GM19239 (cell line): Measurements from ENCODE around the gene CCNG2.
A peak's percentile ranks its signal among the peaks of the same experiment; 100 is the strongest.

Experiments used
- DNase-seq: peaks from one replicate; pipeline ENCODE4 v3.0.0; 2011; ENCODE audit warnings: low spot score; ENCODE audit not compliant: insufficient read length
- FAIRE-seq: peaks from 2 replicates; lab custom pipeline; 2011; peaks lifted over from hg19 to GRCh38; lab: Jason Lieb, UNC

CCNG2 gene

DNA sequence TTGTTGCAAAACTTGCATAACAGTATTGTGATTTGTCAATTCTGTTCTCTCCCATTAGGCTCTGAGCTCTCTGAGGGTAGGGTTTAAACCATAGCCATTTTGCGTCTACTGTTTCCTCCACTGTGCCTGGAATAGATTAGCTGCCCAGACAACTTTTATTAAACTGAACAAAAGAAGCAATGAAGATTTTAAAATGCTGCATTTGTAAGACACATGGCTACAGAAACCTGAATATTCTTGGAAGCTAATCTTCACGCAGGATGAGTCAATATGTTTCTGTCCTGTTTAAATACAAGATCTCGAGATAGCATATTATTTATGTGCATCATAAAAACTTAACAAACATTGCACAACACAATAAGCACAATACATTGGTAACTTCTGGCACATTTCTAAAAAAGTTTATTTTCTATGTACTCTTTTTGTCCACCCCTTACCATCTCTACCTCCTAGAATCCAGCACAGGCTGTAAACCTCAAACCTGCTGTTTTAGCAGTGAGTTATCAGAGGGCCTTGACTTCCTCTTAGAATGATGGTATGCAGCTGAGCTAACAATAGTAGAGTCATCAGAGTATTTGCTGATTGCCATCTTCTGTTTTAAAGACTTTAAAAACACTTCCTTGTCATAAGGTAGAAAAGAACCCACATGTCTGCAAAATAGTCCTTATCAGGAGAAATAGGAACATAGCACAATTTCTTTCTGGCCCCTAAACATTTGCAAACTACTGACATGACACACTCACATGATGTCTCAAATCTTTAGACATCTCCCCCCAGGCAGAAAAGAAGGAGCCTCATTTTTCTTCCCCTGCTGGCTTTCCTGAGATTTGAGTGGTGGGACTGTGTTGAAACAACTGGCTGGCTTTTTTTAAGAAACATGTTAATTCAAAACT, 10.6 kb upstream of the CCNG2 start:
- FAIRE-seq, result no peak
- no peak for DNase-seq

GRCh38 chr4:77147079-77147782, 9.8 kb upstream of the CCNG2 start:
- FAIRE-seq (no peak), DNase-seq (no peak)

GRCh38 chr4:77148078-77148477, 8.9 kb upstream of the CCNG2 start:
- FAIRE-seq (no peak), DNase-seq (no peak)

- no peak for DNase-seq
- no peak for FAIRE-seq
Measured at GRCh38 chr4:77149789-77150188, 7.2 kb upstream of the CCNG2 start.

DNA sequence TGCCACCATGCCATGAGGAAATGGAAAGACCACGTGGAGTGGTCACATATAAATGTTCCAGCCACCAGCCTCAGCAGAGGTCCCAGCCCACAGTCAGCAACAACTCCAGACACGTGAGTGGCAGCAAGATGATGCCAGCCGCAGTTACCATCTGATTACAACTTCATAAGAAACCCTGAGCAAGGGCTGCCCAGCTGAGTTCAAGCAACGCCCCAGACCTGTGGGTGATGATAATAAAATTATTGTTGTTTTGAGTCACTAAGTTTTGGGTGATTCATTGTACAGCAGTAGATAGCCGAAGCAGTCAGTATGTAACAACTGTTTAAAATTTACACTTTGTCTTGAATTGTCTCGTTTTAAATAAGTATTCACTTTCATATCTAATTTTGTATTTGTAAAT, 5.8 kb upstream of the CCNG2 start:
- DNase-seq (no peak), FAIRE-seq (no peak)

- DNase-seq, result no peak
- FAIRE-seq, result no peak
Measured at GRCh38 chr4:77152421-77152820, 4.6 kb upstream of the CCNG2 start.

DNA sequence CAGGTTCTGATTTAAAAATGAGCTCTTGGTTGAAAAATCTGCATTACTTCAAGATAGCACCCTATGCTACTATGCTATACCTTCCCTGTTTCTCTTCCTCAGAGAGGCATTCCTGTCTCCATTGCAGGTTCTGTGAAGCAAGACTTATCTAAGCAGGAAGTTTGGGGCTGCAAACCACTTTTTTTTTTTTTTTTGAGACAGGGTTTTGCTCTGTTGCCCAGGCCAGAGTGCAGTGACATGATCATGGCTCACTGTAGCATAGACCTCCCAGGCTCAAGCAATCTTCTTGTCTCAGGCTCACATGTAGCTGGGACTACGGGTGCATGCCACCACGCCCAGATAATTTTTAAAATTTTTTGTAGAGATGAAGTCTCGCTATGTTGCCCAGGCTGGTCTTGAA, 4.0 kb upstream of the CCNG2 start:
- FAIRE-seq (no peak), DNase-seq (no peak)

- DNase-seq (no peak), FAIRE-seq (peak; percentile 93)
Measured at GRCh38 chr4:77154065-77154464, 2.9 kb upstream of the CCNG2 start.

- no peak for FAIRE-seq
- DNase-seq, result no peak
Measured at GRCh38 chr4:77154761-77155499, 2.1 kb upstream of the CCNG2 start.

DNA sequence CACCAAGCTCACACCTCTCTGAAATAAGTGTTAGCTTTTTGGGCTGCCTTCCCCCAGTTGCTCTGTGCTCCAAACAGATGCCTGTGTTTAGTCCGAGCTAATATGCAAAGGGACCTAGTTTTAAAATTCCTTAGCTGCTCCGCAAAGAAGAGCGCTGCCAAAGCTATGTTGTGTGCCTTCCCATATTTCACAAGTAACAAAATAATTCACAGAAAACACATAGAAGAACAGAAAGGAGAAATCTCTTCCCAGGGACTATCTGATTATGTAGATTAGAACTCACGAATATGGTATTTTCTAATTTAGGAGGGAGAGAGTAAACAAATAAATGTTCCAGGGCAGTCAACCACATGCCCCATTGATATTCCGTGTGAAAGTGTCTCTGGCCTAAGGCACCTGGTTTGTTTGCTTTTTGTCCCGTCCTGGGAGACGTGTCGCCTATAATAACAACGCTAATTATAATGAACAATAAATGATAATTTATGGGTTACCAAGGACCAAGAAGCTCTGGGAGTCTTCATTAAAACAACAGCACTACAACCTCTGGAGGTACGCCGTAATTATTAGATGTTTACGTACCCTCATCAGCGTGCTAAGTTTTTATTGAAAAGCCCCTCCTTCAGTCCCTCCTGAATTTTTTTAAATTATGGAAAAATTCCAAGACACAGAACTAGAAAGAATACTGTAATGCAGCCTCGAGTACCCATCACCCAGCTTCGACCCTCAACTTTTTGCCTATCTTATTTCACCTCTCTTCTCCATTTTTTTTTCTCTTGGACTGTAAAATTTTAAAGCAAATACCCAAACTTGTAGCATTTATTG, 1.2 kb upstream of the CCNG2 start:
- peak; percentile 57 for FAIRE-seq
- DNase-seq, result no peak

- DNase-seq (peak; percentile 87), FAIRE-seq (peak; percentile 100)
Measured at GRCh38 chr4:77156533-77156911, 485 bp upstream of the CCNG2 start.

DNA sequence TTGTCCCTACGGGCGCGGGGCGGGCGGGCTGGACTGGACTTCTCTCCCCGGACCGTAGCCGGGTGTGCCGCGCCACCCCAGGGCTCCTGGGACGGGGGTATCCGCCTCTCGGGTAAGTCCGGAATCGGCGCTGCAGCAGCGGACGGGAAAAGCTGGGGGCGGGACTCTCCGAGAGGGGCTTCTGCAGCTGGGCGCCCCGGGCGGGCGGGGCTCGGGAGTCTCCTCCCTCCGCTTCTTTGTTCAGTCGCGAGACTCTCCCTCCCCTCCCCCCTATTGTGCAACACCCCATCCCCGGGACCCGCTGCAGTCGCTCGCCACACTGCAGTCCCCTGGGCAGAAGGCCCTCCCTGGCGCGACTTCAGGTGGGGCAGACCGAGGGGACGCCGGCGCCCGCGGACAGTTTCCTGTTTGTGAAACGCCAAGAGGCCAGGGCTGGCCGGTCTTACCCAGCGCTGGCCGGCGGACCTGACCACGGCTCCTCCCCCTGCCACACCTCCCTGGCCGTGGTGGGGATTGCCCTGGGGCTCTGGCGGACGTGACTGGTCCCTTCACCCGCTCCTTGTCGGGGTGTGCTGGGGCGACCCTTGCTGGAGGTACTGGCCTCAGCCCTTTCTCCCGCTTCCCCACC, 966 bp downstream of the CCNG2 start:
- DNase-seq, result peak; percentile 48
- FAIRE-seq, result peak; percentile 90

GRCh38 chr4:77158487-77158861, 1.5 kb downstream of the CCNG2 start:
- no peak for FAIRE-seq
- no peak for DNase-seq

DNA sequence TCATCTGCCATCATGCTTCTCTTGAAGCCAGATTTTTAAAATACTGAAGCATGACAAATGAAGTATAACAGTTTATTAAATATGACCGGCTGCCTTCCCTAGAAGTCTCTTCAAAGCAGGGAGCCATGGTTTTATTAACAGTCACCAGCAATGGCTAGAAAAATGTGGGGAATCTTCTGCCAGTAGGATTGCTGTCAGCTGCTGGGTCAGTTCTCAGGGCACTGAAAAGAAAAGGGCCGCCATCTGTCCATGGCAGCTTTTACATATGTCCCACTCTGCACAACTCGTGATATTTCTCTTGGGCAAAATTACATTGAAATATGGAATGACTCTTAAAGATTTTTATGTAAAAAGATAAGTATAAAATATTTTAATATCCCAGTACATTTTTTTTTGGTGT, 2.8 kb downstream of the CCNG2 start:
- no peak for DNase-seq

GRCh38 chr4:77163641-77164040, 6.6 kb downstream of the CCNG2 start:
- DNase-seq (no peak), FAIRE-seq (no peak)

More for the DNA sequence above, 2.8 kb downstream of the CCNG2 start:
- FAIRE-seq, result no peak

GRCh38 chr4:77167173-77167572, 10.2 kb downstream of the CCNG2 start:
- FAIRE-seq, result no peak
- DNase-seq, result no peak

- FAIRE-seq (no peak), DNase-seq (no peak)
Measured at GRCh38 chr4:77167866-77168265, 10.9 kb downstream of the CCNG2 start.

- no peak for FAIRE-seq
- no peak for DNase-seq
Measured at GRCh38 chr4:77169481-77169880, 12.5 kb downstream of the CCNG2 start.

GRCh38 chr4:77170926-77171325, 13.9 kb downstream of the CCNG2 start:
- FAIRE-seq (no peak), DNase-seq (no peak)

- FAIRE-seq (no peak), DNase-seq (no peak)
Measured at GRCh38 chr4:77172336-77172735, 15.3 kb downstream of the CCNG2 start.
